Activated B cell treated with CpG ODN at 0.5 μM for 24 hours (primary cell): ENCODE results near the gene ARHGAP4. TPM values are rescaled to one million over a fixed set of nuclear protein-coding genes. Genes with fewer than 3 reads are reported as not detected.
A peak's percentile ranks its signal among the peaks of the same experiment; 100 is the strongest.

Experiments used
- ATAC-seq: fragments of 200-7000 bp; cut with Tn5 transposase; one replicate; pipeline ENCODE4 v1.10.0; 2021; ENCODE audit warnings: low read depth, mild to moderate bottlenecking, moderate library complexity
- CTCF ChIA-PET: fragments of 350-600 bp; sonication (Branson Sonifier 250); formaldehyde crosslinking; loops from one replicate; lab custom pipeline; 2021; ENCODE audit warnings: antibody characterized with exemption; lab: Charles Lee
- POLR2A ChIA-PET: fragments of 350-600 bp; sonication (Branson Sonifier 250); formaldehyde crosslinking; loops from one replicate; lab custom pipeline; 2021; ENCODE audit warnings: antibody characterized with exemption; lab: Charles Lee
- DNase-seq: peaks from one replicate; pipeline ENCODE4 v3.0.0; 2022
- H3K27ac Mint-ChIP-seq: one replicate; pipeline ENCODE4 v1.8.0; 2020; ENCODE audit warnings: mixed read lengths
- H3K27me3 Mint-ChIP-seq: one replicate; pipeline ENCODE4 v1.8.0; 2021; ENCODE audit warnings: mixed read lengths
- H3K36me3 Mint-ChIP-seq: one replicate; pipeline ENCODE4 v1.8.0; 2021; ENCODE audit warnings: low read depth, mixed read lengths
- H3K4me1 Mint-ChIP-seq: one replicate; pipeline ENCODE4 v1.8.0; 2021; ENCODE audit warnings: mixed read lengths
- H3K4me3 Mint-ChIP-seq: one replicate; pipeline ENCODE4 v1.8.0; 2020; ENCODE audit warnings: mild to moderate bottlenecking, mixed read lengths
- H3K9me3 Mint-ChIP-seq: one replicate; pipeline ENCODE4 v1.8.0; 2020; ENCODE audit warnings: mixed read lengths
- CTCF ChIP-seq: fragments of 200-600 bp; IDR thresholded peaks from one replicate; pipeline ENCODE4 v1.8.0; 2022; ENCODE audit warnings: antibody characterized with exemption, mild to moderate bottlenecking
- intact Hi-C: fragments of 100-400 bp; cut with micrococcal nuclease; formaldehyde crosslinking; loops from one replicate; pipeline ENCODE4 v1.15.1; 2024
- total RNA-seq: library from RNA; stranded (reverse); gene quantifications from 2 replicates; pipeline ENCODE4 v1.2.3, GENCODE V29; 2022

Gene ARHGAP4
- total RNA-seq, 1 donor from 2014 or later = 158 TPM

- no peak for DNase-seq
- Mint-ChIP-seq H3K27me3 (no peaks in the 10 kb centered on the region), H3K27ac (peak overlapping the region; percentile 50), H3K4me3 (peak overlapping the region; percentile 46), H3K4me1 (peaks cover 44% of the 10 kb centered on the region), H3K36me3 (no peaks in the 10 kb centered on the region), H3K9me3 (no peaks in the 10 kb centered on the region)
- intact Hi-C loops = loop anchor here (1.0 to 2.0 kb wide), 4 partner anchors 13 to 107 kb away; partner anchors contain the start of genes IDH3G and SSR4
- no peak for TF ChIP-seq CTCF
- POLR2A ChIA-PET = interaction anchor here (1.8 to 1.9 kb wide), 2 partner anchors 21 to 23 kb away, joined by 11 to 12 read pairs; no protein-coding TSS in a partner anchor
- ATAC-seq = no peak
- CTCF ChIA-PET = no interaction called here
Observed at GRCh38 chrX:153901753-153902140, 24.3 kb downstream of the ARHGAP4 start.

- no peaks in the 10 kb centered on the region for H3K27me3 Mint-ChIP-seq
- POLR2A ChIA-PET = interaction anchor here (0.7 to 1.9 kb wide), 7 partner anchors 9 to 176 kb away, joined by 3 to 12 read pairs (median 7); partner anchors contain the start of gene L1CAM
- peak overlapping the region; percentile 83 for H3K27ac Mint-ChIP-seq
- CTCF ChIA-PET = interaction anchor here (0.8 to 1.0 kb wide), 2 partner anchors 22 to 83 kb away, joined by 3 read pairs; no protein-coding TSS in a partner anchor
- no peaks in the 10 kb centered on the region for H3K9me3 Mint-ChIP-seq
- DNase-seq (peak; percentile 47), ATAC-seq (peak; percentile 91)
- H3K36me3 Mint-ChIP-seq = no peaks in the 10 kb centered on the region
- TF ChIP-seq CTCF = no peak
- H3K4me1 Mint-ChIP-seq = peaks cover 44% of the 10 kb centered on the region
- intact Hi-C loops = loop anchor here (1.0 to 2.0 kb wide), 4 partner anchors 13 to 107 kb away; partner anchors contain the start of genes IDH3G and SSR4
- H3K4me3 Mint-ChIP-seq = peak overlapping the region; percentile 72
Observed at GRCh38 chrX:153900831-153901752, 25.0 kb downstream of the ARHGAP4 start.

GRCh38 chrX:153897899-153898298 is 28.2 kb downstream of the ARHGAP4 start:
- no peak for DNase-seq
- CTCF ChIA-PET = no interaction called here
- intact Hi-C loops = no loop called here
- no peak overlapping the region for H3K4me3 Mint-ChIP-seq
- no peaks in the 10 kb centered on the region for H3K9me3 Mint-ChIP-seq
- no peak overlapping the region for H3K27ac Mint-ChIP-seq
- no peak for TF ChIP-seq CTCF
- H3K27me3 Mint-ChIP-seq = no peaks in the 10 kb centered on the region
- H3K4me1 Mint-ChIP-seq = peaks cover 24% of the 10 kb centered on the region
- H3K36me3 Mint-ChIP-seq = no peaks in the 10 kb centered on the region
- no peak for ATAC-seq
- POLR2A ChIA-PET = interaction anchor here (0.8 kb wide), 1 partner anchor 11 kb away, joined by 4 read pairs; no protein-coding TSS in a partner anchor

GRCh38 chrX:153889123-153889522 is 36.9 kb downstream of the ARHGAP4 start:
- POLR2A ChIA-PET = interaction anchor here (0.7 to 1.6 kb wide), 2 partner anchors 11 to 37 kb away, joined by 3 to 6 read pairs; partner anchors contain the start of gene ARHGAP4
- intact Hi-C loops = loop anchor here (5.0 kb wide), 1 partner anchor 58 kb away; no protein-coding TSS in a partner anchor
- Mint-ChIP-seq H3K27me3 (no peaks in the 10 kb centered on the region), H3K27ac (no peak overlapping the region), H3K36me3 (no peaks in the 10 kb centered on the region), H3K4me1 (peaks cover 29% of the 10 kb centered on the region), H3K9me3 (no peaks in the 10 kb centered on the region), H3K4me3 (no peak overlapping the region)
- no peak for TF ChIP-seq CTCF
- DNase-seq (no peak), ATAC-seq (no peak)
- CTCF ChIA-PET = no interaction called here

GRCh38 chrX:153888344-153888743 is 37.7 kb downstream of the ARHGAP4 start:
- Mint-ChIP-seq H3K4me3 (no peak overlapping the region), H3K27ac (peak overlapping the region; percentile 61), H3K4me1 (peaks cover 29% of the 10 kb centered on the region), H3K36me3 (no peaks in the 10 kb centered on the region), H3K9me3 (no peaks in the 10 kb centered on the region), H3K27me3 (no peaks in the 10 kb centered on the region)
- intact Hi-C loops = loop anchor here (1.0 to 5.0 kb wide), 4 partner anchors 13 to 59 kb away; no protein-coding TSS in a partner anchor
- ChIA-PET CTCF (no interaction called here), POLR2A (interaction anchor here (0.7 to 1.6 kb wide), 2 partner anchors 38 to 41 kb away, joined by 6 read pairs; partner anchors contain the start of gene ARHGAP4)
- ATAC-seq (peak; percentile 91), DNase-seq (peak; percentile 34)
- TF ChIP-seq CTCF = no peak
